ENCODE measurements around the gene ADRA2C.
"Not testable (repeated sequence)": the region's sequence is repeated elsewhere in the genome, so short reads cannot be mapped to it uniquely, and the experiment has no call there.

Gene ADRA2C

GRCh38 chr4:3813151-3814052 is 47.2 kb downstream of the ADRA2C start:
- no peak overlapping the region for H3K4me3 ChIP-seq (ENCODE audit: control insufficient read depth, low read depth, low read length)
- TF ChIP-seq, protein P1, sequence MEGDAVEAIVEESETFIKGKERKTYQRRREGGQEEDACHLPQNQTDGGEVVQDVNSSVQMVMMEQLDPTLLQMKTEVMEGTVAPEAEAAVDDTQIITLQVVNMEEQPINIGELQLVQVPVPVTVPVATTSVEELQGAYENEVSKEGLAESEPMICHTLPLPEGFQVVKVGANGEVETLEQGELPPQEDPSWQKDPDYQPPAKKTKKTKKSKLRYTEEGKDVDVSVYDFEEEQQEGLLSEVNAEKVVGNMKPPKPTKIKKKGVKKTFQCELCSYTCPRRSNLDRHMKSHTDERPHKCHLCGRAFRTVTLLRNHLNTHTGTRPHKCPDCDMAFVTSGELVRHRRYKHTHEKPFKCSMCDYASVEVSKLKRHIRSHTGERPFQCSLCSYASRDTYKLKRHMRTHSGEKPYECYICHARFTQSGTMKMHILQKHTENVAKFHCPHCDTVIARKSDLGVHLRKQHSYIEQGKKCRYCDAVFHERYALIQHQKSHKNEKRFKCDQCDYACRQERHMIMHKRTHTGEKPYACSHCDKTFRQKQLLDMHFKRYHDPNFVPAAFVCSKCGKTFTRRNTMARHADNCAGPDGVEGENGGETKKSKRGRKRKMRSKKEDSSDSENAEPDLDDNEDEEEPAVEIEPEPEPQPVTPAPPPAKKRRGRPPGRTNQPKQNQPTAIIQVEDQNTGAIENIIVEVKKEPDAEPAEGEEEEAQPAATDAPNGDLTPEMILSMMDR (conservative IDR thresholded peaks at IDR 0.05; ENCODE audit: control insufficient read depth, insufficient read depth, low read depth, low read length) = no peak
- DNase-seq (ENCODE audit: low read depth) = no peak

GRCh38 chr4:3814053-3814570 is 47.9 kb downstream of the ADRA2C start:
- DNase-seq (ENCODE audit: low read depth) = no peak
- no peak overlapping the region for H3K4me3 ChIP-seq (ENCODE audit: control insufficient read depth, low read depth, low read length)
- TF ChIP-seq, protein P1 (conservative IDR thresholded peaks at IDR 0.05; ENCODE audit: control insufficient read depth, insufficient read depth, low read depth, low read length) = no peak

DNA sequence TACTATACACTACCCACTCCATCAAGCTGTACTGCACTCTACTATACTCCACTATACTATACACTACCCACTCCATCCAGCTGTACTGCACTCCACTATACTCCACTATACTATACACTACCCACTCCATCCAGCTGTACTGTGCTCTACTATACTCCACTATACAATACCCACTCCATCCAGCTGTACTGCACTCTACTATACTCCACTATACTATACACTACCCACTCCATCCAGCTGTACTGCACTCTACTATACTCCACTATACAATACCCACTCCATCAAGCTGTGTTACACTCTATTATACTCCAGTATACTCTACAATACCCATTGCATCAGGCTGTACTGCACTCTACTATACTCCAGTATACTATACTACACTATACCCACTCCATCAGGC is 48.7 kb downstream of the ADRA2C start:
- not testable (repeated sequence) for DNase-seq (ENCODE audit: low read depth); H3K4me3 ChIP-seq (ENCODE audit: control insufficient read depth, low read depth, low read length)

DNA sequence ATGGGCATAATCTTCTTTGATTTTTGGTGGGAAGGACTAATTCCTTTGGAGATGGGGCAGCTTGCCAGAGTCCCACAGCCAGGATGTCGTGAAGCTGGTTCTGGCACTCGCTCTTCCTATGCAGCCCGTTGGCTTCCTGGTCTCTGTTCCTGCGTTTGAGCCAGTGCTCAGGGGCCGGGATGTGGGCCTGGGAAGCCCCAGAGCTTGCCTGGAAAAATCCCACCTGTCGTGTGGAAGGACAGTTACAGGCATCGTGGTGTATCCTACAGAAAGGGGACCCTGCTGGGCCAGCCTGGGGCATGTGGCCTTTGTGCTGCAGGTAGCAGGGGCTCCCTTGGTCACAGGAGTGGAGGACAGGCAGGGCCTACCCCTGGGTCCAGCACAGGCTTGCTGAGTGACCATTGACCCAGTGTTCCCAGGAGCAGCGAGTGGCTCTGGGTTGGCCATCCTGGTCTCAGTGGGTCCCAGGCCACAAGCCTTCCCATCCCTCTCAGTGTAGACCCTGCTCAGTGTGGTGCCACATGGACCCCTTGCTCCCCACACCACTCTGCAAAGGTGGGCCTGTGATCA is 50.2 kb downstream of the ADRA2C start:
- DNase-seq (ENCODE audit: low read depth) = no peak
- H3K4me3 ChIP-seq (ENCODE audit: control insufficient read depth, low read depth, low read length) = no peak overlapping the region
- TF ChIP-seq, protein P1 (conservative IDR thresholded peaks at IDR 0.05; ENCODE audit: control insufficient read depth, insufficient read depth, low read depth, low read length) = no peak

DNA sequence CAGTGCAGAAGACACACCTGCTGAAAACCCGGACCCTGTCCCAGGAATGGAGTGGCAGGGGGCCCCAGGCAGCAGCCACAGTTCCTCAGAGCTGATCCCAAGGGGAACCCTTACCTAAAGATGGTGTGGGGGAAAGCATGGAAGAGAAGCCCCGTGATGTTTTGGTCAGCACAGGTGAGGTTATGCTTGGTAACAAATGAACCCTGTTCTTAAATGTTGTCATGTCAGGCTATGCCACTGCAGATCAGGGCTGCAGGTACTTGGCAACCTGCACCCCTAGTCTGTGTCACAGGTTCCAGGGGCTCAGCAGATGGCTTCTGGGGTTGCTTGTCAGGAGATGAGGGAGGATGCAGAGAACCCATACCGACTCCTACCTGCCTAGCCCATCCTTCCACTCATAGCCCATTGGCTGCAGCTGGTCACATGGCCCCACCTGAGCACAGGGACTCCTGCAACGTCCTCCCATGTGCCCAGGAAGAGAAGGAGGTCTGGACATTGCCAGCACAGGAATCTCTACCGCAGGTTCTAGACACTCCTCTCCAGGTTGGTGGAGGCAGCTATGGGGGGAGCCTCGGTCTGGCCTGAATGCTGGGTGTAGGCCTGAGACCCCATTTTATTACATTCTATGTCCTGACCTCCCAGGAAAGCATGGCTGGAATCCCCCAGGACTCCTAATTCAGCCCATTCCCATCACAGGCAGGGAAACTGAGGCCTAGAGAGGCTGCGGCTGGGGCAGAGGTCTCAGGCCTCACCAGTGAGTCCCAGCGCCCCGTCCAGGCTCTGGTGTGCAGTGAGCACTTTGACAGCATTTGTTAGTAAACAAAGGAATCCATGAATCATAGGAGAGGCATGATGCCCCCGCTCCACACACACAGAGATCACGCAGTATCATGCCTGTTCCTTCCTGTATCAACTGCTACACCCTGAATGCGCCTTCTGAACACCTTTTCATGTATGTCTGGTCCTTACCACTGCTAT is 51.1 kb downstream of the ADRA2C start:
- TF ChIP-seq, protein P1 (conservative IDR thresholded peaks at IDR 0.05; ENCODE audit: control insufficient read depth, insufficient read depth, low read depth, low read length) = no peak
- DNase-seq (ENCODE audit: low read depth) = no peak
- no peak overlapping the region for H3K4me3 ChIP-seq (ENCODE audit: control insufficient read depth, low read depth, low read length)

Measured in fibroblast of mammary gland (primary cell).